8988T (cell line): Measurements from ENCODE around the gene RAC2.
"Not testable (repeated sequence)": the region's sequence is repeated elsewhere in the genome, so short reads cannot be mapped to it uniquely, and the experiment has no call there.

ENCODE experiments used
- DNase-seq: peaks from one replicate; pipeline ENCODE4 v3.0.0; 2011

The RAC2 gene

DNA sequence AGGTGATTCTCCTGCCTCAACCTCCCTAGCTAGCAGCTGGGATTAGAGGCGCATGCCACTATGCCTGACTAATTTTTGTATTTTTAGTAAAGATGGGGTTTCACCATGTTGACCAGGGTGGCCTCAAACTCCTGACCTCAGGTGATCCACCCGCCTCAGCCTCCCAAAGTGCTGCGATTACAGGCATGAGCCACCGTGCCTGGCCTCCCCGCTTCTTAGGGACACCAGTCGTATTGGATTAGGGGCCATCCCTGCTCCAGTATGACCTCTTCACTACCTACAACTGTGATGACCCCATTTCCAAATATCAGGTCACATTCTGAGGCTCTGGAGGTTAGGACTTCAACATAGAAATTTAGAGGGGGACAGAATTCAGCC lies 42.6 kb downstream of the RAC2 start:
- not testable (repeated sequence) for DNase-seq

DNA sequence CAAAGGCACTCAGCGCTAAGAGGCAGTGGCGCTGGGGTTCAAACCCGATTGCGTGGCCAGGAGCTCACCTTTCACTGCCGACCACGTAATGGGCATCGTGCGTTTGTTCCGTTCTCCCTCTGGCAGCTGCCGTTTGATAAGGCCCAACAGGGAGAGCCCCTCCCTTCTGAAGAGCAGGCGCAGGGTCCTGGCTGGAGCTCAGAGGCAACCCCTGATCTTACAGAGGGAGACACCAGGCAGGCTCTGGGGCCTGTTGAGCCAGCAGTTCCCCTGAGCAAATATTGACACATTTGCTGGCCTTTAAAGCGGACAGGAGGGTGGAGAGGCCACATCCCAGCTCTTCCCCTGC lies 44.3 kb downstream of the RAC2 start:
- no peak for DNase-seq

DNA sequence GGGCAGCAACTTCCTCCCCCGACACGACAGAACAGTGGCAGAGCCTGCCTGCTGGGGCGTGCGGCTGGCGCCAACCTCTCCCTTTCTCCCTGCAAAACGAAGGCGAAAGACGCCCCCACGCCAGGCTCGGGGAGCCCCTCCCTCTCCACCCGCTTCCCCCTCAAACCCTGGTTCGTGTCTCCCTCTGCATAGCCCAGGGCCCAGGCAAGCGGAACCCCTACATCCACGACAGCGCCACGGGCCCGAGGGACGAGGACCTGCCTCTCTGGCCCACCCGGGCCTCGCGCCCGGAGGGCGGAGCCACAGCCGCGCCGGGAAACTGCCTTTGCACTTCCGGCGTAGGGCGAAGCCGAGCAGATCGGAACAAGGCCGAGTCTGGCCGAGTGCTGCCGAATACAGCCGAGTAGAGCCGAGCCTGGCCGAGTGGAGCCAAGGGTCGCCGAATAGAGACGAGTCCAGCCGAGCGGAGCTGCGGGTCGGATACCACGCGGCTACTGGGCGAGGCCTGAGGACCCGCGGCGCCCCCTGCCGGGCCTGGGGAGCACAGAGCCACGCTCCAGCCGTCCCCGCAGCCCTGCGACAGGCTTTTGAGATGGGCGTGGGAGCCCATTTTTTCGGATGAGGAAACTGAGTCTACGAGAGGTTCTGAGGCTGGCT lies 44.8 kb downstream of the RAC2 start:
- DNase-seq, result peak; percentile 93

DNA sequence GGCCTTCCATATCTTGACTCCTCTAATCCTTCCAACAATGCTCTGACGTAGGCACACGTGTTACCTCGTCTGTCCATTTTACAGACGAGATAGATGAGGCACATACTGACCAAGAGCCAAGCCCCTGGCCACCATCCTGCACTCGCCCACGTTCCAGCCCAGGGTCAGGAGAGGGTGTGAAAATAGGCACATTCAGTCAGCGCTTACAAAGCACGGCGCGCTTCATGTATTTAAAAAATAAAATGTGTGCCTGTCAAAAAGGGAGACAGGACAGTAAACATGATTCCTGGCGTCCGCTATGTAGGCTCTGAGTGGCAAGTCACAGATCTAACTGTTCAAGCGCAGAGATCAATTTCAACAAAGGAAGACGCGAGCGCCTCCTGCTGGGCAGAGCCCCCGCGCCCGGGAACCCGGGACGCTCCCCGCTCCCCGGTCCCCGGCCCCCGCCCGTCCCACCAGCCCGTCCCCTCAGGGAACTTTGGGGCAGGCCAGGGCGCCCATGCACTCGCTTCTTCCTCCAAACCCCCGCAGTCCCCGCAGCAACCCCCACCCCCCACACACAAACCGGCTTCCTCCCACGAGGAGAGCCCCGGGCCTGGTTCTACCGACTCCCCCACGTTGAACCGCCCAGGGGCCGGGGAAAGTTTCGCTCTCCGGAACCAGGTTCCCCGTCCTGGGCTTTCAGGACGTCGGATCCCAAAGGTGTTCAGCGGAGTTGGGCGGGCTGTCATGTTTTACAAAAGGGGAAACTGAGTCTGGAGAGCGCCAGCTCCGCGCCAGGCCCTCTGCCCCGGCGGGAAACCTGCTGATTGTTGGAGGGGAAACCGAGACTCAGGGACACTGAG lies 45.6 kb downstream of the RAC2 start:
- DNase-seq, result peak; percentile 73

DNA sequence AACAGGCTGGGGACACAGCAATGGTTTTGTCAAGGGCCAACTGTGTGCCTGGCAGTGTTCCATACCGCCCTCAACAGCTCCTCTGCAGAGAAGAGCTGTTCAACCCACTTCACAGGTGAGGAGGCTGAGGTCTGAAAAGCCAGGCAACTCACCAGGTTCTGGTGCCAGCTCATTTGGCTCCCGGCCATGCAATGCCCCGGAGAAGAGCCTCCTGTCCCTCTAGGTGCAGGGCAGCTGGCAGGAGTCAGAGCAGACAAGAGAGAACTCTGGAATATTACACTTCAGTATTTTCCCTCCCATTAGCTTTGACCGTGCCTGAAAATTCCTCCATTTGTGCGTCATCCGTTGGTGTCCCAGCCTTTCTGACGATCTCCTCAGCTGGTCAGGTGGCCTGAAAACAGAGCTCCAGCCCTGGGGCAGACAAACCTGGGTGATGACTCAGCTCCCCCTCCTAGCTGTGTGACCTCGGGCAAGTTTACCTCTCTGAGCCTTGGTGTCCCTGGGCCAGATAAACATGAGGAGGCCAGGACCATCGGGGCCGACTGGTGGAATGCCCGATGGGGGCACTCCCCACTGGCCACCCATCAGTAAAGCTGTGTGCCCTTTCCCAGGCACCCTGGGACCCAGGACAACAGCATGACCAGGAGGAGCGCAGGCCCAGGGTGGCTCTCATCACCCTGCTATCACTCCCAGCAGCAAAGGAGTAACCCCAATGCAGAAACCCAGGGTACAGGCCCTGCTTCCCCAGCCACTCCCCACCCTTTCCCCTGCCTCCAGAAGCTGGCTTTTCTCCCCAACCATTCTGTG lies 46.4 kb downstream of the RAC2 start:
- DNase-seq, result no peak

DNA sequence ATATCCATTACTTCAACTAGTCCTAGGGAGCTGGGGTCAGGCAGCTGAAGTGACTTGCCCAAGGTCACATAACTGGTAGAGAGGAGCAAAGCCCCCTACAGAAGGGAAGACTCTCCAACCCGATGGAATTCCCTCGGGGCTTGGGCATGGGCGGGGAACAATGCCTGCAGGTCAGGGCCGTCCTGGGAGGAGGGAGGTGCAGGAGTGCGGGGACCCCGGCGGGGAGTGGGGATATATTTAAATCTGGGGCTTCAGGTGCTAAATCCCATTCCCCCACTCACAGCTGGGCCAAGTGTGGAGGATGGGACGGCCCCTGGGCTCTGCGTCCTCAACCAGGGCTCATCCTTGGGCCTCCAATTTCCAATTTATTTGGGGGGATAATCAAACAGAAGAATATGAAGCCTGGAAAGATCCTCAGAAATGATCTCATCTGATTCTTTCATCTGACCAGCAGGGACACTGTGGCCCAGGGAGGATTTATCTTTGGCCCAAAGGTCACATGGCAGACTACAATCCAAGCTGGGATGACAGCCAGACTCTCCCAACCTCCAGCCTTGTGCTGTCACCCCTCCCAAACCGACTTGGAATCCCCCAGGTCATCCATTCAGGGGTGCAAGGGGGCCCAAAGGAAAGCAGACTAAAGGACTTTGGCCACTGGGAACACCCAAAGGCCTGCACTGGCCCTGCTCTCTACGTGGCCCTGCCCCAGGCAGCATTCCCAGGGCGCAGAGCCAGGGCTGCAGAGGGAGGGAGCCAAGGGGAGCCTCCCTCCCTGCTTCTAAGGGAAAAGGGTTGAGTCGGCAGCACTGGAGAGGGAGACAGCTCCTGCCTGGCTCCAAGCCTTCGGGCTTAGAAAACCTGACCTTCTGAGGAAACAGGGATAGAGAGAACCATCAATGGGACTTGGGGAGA lies 47.3 kb downstream of the RAC2 start:
- DNase-seq, result no peak

DNA sequence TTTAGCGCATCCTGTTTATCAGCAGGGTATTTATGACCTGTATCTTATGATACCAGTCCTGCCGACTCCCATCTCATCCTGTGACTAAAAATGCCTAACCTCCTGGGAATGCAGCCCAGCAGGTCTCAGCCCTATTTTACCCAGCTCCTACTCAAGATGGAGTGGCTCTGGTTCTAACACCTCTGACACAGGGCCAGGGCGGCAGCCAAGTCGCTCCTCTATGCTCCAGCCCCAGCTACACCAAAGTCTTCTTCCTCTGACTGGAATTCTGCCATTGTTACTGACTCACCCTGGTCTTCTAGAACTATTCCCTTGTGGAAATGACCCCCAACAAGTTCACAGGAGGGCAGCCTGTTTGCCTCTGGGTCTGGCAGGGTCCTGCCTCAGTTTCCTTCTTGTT lies 48.1 kb downstream of the RAC2 start:
- no peak for DNase-seq

DNA sequence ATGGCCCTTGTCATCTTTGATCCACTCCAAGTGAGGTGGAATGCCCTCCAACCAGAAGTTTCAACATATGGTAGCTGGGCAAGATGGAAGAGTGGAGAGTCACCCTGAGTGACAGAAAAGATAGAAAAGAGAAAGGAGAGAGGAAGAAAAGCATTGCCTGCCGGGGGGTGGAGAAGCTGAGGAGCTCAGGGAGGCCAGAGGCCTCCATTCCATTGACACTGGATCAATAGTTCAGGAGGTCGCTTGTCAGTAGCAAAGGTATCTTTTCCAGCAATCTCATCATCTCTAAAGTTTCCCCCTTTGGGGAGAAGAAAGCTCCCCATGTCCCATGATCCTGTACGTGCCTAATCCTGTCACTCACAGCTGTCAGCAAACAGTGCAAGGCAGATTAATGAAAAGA lies 49.3 kb downstream of the RAC2 start:
- DNase-seq, result no peak

DNA sequence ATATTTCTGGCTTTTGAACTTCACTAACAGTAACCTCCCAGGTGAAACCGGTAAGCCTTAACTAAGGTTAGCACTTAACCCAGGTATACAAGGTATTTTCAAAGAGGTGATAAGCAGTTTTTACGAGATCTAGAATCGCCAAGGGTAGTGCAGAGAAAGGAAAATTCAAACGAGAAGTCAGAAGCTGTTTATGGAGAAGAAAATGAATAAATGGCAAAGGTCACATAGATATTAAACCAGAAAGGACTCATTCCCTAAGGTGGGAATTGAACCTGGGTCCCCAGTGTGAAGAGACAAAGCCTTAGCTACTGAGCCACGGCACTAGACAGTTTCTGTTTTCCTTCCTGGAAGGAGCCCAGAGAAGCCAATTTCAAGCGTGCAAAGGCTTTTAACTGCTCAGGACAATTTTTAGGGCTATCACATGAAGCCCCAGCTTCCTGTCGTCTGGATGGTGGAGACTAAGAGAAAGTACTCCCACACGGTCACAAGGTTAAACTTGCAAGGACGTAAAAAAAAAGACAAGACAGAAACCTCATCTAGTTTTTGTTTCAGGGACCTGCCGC lies 50.4 kb downstream of the RAC2 start:
- DNase-seq, result no peak

DNA sequence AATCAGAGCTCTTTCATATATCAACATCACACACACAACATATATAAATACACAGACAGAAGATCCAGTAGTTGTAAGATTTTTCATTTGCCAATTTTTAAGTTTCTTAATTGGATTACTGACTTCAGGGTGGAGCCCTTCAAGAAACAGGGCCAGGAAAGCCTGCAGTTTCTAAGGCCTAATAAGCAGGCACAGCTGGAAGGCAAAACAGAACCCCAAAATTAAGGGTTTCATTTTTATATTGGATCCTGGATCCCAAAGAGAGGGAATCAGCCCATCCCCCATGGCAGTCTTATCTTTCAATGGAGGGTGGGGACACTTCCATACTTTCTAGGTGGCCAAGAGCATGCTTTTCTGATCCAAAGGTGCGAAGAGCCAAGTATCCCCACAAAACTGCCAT lies 51.3 kb downstream of the RAC2 start:
- no peak for DNase-seq

DNA sequence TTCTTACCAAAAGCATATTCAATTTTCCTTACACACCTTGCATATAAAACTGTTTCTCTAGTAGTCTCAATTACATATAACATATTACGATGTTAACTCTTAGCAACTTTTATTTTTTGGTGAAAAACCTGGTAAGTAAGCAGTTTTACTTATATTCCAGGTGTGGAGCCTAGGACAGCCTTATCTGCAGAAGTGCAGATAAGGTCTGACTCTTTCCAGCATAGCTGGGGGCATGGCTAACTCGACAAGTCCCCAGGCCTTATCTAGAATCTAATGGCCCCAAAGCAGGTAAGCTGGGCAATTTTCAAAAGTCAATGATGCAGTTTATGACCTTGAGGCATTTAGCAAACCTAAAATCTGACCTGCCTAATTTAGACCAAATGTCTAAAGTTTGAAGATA lies 51.9 kb downstream of the RAC2 start:
- DNase-seq, result no peak

DNA sequence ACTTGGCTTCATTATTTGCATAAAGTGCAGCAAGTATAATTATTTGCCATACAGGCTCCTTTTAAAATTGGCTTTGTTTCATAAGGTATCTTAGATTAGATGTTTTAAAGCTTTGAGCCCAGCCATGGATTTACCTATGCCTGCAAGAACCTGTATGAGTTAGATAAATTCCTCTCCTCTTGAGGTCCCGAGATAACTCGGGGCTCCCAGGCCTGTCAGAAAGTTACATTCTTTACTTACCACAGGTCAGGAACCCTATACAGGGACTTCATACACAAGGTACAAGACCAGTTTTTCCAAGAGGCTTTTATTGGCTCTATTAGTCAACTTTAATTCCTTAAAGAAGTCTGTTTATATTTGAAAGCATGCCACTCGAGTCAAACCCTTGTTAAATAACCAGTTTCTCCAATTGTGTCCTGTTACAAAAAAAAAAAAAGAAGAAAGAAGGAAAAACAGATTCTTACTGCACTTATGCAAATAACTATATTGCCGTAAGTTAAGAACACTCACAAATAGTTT lies 53.7 kb downstream of the RAC2 start:
- DNase-seq, result no peak

DNA sequence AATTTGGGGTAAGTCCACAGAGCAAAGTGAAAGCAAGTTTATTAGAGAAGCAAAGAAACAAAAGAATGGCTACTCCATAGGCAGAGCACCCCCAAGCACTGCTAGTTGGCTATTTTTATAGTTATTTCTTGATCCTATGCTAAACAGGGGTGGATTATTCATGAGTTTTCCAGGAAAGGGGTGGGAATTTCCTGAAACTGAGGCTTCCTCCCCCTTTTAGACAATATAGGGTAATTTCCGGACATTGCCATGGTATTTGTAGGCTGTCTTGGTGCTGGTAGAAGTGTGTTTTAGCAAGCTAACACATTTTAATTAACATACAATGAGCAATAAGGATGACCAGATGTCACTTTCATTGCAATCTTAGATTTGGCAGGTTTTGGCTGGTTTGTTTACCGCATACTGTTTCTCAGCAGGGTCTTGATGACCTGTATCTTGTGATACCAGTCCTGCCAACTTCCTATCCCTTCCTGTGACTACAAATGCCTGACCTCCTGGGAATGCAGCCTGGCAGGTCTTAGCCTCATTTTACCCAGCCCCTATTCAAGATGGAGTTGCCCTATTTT lies 55.1 kb downstream of the RAC2 start:
- DNase-seq, result no peak

DNA sequence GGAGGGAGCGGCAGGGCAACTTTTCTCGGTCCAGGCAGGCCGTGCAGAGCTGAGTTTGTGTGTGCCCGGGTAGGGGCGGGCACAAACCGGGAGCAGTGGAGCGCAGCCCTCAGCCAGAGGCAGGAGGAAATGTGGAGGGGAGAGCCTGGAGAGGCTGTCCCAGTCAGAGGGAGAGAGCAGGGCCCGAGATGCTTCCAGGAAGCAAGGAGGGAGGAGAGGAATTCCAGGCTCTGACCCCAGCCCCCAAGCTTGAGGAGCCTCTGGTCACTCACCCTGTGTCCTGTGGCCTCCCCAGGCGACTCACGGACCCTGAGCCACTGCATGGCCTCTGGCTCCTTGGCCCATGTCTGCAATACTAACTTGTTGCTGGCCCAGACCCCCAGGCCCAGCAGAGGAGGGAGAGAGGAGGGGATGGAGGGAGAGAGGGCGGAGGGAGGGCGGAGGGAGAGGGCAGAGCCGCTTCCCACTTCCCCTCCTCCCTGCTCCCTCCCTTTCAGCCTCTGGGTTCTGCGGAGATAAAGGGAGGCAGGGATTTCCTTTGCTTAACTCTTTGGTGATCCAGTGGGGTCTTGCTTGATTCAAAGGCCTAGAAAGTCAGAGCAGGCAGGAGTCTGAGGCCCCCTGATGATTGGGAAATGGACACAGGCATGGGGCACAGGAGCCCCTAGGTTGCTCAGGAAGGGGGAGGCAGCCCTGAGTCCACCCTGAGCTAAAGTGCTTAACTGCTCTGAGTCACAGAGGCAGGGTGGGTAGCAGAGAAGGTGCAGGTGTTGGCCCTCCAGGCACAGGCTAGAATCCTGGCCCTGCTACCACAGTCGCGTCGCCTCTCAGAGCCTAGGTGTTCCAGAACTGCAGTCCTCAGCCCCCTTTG lies 55.9 kb downstream of the RAC2 start, which contains the start of gene C1QTNF6:
Gene C1QTNF6, minus strand, starts transcription at position 357 of the 871 bp plus-strand sequence. Its CDS starts 34 bp downstream, at position 323.
- no peak for DNase-seq

DNA sequence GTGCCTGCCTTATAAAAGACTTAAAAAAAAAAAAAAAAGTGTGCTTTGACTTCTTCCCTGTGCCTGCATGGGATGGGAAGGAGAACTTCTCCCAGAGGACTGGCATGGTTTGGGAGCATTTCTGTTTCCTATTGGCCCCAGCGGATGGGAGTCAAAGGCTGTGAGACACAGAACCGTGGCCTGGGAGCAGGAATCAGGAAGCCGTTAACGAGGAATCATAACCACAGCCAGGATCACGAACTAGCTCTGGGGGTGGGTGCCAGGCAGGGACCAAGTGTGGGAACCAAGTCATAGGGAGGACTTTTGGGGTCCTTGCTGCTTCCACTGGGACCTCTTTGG lies 56.5 kb downstream of the RAC2 start:
- DNase-seq, result no peak

DNA sequence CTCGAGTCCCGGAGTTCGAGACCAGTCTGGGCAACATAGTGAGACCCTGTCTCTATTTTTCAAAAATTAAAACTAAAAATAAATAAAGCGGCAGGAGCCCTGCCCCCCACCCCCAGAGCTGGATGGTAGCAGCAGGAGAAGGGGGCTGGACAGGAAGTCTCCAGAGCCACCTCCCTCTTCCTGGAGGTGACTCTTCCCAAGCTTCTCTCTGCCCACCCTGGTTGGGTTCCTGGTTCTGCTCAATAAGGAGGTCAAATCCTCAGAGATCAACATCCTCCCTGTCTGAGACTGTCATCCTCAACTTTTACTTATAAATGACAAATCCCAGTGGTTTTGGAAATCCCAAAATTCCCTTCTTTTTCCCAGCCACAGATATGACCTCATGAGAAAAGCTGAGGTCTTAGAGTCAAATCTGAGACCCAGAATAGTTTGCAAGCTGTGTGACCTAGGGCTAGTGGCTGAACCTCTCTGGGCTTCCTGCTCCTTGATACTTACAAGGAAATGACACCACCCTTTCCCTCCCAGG lies 57.0 kb downstream of the RAC2 start:
- DNase-seq, result no peak

DNA sequence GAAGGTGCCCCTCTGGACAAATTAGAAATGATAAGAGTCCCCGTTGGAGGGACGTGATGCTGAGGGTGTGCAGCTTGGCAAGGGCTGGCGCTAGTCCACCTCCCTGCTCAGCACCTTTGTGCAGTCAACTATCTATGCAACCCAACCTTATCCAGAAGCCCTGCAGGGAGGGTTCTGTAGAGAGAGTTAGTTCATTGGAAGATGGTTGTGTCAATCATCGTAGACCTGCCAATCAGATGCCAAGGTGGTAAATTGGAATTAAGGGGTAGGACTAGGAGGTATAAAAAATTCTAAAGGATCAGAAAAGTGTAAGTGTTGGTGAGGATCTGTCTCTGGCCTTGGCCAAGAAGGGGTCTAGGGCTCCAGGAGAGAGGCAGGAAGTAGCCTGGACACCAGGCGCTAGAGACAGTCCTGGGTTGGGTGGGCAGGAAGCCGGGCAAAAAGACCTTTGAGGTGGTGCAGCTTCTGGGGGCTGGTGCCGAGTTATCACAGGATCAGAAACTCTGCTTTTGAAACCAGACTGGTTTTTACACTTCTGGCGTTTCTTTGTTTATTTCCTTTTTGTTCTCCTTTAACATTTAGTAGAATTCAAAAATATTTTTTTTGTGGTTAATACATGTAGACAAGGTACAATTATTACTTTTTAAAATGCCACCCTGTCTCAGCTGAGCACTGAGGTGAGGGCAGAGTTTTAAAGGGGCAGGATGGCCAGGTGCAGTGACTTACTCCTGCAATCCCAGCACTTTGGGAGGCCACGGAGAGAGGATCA lies 57.7 kb downstream of the RAC2 start:
- DNase-seq, result peak; percentile 64

DNA sequence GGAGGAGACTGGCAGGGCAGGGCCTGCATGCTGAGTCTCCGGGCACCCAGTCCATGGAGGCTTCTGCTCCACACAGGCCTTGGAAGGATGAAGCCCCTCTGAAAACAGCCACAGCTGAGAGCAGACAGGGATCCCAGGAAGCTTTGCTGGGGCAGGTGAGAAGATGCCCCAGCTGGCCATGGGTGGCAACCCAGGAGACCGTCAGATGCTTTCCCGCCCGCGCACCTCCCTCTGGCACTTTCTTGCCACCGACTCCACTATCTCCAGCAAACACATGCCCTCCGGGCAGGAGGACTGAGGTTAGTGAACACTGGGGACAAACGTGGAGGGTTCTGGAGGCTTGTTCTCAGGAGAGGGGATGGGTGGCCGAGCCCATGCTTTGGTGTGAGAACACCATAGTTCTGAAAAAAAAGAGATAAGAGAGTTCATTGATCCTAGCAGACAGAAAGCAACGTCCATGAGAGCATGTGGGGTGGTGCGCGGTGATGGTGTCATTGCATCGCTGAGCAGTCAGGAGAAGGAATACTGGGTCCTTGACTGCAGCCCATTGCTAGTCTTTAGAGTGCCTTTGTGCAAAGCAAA lies 58.3 kb downstream of the RAC2 start:
- no peak for DNase-seq

DNA sequence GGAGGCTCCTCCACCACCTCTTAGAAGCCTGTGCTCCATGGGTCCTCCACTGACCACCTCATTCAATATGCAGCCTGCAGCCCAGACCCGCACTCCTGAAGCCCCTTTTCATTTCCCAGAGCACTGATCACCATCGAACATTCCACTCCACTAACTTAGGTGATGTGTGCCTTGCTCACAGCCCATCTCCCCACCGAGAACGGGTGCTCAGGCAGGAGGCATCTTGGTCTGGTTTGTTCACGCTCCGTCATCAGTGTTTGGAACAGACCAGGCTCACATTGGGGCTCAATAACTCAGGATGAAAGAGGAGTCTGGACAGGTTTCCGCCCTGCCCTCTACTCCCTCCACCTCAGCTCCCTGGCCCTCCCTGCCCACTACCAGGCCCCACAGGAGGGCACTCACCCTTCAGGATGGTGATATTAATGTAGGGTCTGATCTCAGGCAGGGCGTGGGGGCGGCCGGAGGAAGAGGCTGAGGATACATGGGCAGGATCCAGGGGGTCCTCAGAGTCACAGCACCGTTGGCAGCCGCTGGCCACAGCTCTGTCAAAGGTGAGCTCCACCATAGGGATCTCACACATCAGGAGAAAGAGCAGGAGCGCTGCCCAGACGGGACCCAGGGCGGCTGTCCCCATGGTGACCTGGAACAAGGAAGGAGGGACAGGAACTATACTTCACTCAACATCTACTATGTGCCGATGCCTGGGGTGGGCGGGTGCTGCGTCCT lies 59.1 kb downstream of the RAC2 start:
- no peak for DNase-seq
